ENCODE data around the gene KCNK16. TPM values are rescaled to one million over a fixed set of nuclear protein-coding genes. Genes with fewer than 3 reads are reported as not detected.

KCNK16 gene
- total and polyA plus RNA-seq, 2 donors (not counting 1 experiment from before 2014, with no cell fraction given), result not detected

DNA sequence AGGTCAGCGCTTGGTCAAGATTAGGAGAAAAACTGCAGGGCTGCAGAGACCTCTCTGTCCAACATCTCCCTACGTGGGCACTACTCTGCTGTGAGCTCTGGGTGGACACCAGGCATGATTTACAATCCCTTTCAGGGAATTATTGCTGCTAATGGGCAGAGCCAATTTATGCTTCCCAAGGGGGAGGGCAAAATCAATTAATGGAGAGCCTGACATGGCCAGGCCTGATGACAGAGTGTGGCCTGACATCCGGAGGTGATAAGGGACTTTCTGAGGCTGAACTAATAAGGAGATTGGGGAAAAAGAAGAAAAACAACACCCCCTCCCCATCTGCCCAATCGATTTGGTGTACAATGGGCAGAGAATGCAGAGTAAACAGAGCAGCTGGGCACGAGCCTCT is 5.0 kb upstream of the KCNK16 start:
- no peak overlapping the region for H2AFZ ChIP-seq (ENCODE audit: insufficient read depth, low read depth, low read length, poor library complexity, severe bottlenecking)
- WGBS (ENCODE audit: insufficient coverage), result 90% methylated on average over 2 of the region's 5 CpGs
- peaks cover 8% of the 10 kb centered on the region for H3K4me1 Mint-ChIP-seq
- ATAC-seq (ENCODE audit: low read depth) (no peak), DNase-seq (no peak)
- H3K27me3 ChIP-seq (replicated peaks in 1 of 4; ENCODE audit: control extremely low read depth in 1 of 4, control insufficient read depth in 3 of 4, insufficient read depth in 4 of 4, low read length in 3 of 4), result peaks cover 0 to 9% (median 0%) of the 10 kb centered on the region in 4 experiments
- H3K79me2 ChIP-seq (ENCODE audit: control insufficient read depth, insufficient read depth, low read length), result no peaks in the 10 kb centered on the region
- H3K27me3 Mint-ChIP-seq, result peaks cover 25% of the 10 kb centered on the region
- POLR2A ChIA-PET, result no interaction called here
- no peak for TF ChIP-seq EZH2 (IDR thresholded peaks at IDR 0.05; ENCODE audit: borderline replicate concordance, insufficient read depth, low read depth, low read length, poor library complexity, severe bottlenecking)
- TF ChIP-seq, protein P1, sequence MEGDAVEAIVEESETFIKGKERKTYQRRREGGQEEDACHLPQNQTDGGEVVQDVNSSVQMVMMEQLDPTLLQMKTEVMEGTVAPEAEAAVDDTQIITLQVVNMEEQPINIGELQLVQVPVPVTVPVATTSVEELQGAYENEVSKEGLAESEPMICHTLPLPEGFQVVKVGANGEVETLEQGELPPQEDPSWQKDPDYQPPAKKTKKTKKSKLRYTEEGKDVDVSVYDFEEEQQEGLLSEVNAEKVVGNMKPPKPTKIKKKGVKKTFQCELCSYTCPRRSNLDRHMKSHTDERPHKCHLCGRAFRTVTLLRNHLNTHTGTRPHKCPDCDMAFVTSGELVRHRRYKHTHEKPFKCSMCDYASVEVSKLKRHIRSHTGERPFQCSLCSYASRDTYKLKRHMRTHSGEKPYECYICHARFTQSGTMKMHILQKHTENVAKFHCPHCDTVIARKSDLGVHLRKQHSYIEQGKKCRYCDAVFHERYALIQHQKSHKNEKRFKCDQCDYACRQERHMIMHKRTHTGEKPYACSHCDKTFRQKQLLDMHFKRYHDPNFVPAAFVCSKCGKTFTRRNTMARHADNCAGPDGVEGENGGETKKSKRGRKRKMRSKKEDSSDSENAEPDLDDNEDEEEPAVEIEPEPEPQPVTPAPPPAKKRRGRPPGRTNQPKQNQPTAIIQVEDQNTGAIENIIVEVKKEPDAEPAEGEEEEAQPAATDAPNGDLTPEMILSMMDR (IDR thresholded peaks at IDR 0.05), result no peak
- no peak overlapping the region for H3K9ac ChIP-seq (ENCODE audit: low read length)
- H4K20me1 ChIP-seq (ENCODE audit: control insufficient read depth, insufficient read depth, low read length, poor library complexity, severe bottlenecking), result no peaks in the 10 kb centered on the region
- no peak overlapping the region for H3K4me3 ChIP-seq (ENCODE audit: control extremely low read depth in 1 of 5, extremely low read depth in 1 of 5, insufficient read depth in 1 of 5, low read depth in 2 of 5, low read length in 4 of 5)
- intact Hi-C loops (cut with micrococcal nuclease), result no loop called here
- CTCF ChIA-PET, result no interaction called here
- H3K9me3 Mint-ChIP-seq (ENCODE audit: insufficient read depth), result no peaks in the 10 kb centered on the region
- H3K27ac ChIP-seq (ENCODE audit: low read length in 2 of 2), result no peak overlapping the region
- no peaks in the 10 kb centered on the region for H3K9me3 ChIP-seq (ENCODE audit: control extremely low read depth in 1 of 3, control insufficient read depth in 2 of 3, insufficient read depth in 1 of 3, low read length in 2 of 3)
- peaks cover 0 to 10% of the 10 kb centered on the region in 2 donors for H3K4me1 ChIP-seq (ENCODE audit: control insufficient read depth in 2 of 2, insufficient read depth in 2 of 2, low read length in 2 of 2)
- H3K27ac Mint-ChIP-seq, result no peak overlapping the region
- H3K36me3 ChIP-seq (replicated peaks in 1 of 2; ENCODE audit: control extremely low read depth in 1 of 2, control insufficient read depth in 1 of 2, extremely low read depth in 1 of 2, insufficient read depth in 2 of 2, low read length in 1 of 2), result no peaks in the 10 kb centered on the region
- H3K4me2 ChIP-seq (replicated peaks; ENCODE audit: low read depth, low read length, poor library complexity, severe bottlenecking), result no peak overlapping the region
- H3K4me3 Mint-ChIP-seq, result no peak overlapping the region

DNA sequence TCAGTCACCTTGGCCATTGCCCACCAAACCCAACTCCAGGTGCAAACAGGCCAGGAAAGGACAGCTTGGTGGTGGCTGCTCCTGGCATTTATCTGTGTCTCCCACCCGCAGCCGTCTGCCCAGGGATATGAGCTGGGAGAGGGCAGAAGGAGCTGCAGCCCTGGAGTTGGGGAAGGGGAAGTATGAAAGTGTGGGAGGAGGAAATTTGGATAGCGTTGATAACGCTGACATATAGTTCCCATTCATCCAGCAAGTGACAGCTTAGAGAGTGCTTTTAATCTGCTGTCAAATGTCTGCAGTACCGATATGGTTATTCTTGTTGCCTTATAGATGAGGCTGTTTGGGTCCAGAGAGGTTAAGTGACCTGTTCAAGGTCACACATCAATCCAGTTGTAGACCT is 741 bp downstream of the KCNK16 start:
- Mint-ChIP-seq H3K27ac (no peak overlapping the region), H3K9me3 (ENCODE audit: insufficient read depth) (no peaks in the 10 kb centered on the region), H3K4me3 (no peak overlapping the region), H3K27me3 (peaks cover 32% of the 10 kb centered on the region), H3K4me1 (peaks cover 8% of the 10 kb centered on the region)
- Histone ChIP-seq H3K27ac (ENCODE audit: low read length in 2 of 2) (no peak overlapping the region), H4K20me1 (ENCODE audit: control insufficient read depth, insufficient read depth, low read length, poor library complexity, severe bottlenecking) (no peaks in the 10 kb centered on the region), H3K27me3 (replicated peaks in 1 of 4; ENCODE audit: control extremely low read depth in 1 of 4, control insufficient read depth in 3 of 4, insufficient read depth in 4 of 4, low read length in 3 of 4) (peaks cover 0 to 4% (median 0%) of the 10 kb centered on the region in 4 experiments), H3K9me3 (ENCODE audit: control extremely low read depth in 1 of 3, control insufficient read depth in 2 of 3, insufficient read depth in 1 of 3, low read length in 2 of 3) (peaks cover 0 to 4% (median 0%) of the 10 kb centered on the region in 3 donors), H3K79me2 (ENCODE audit: control insufficient read depth, insufficient read depth, low read length) (no peaks in the 10 kb centered on the region), H3K36me3 (replicated peaks in 1 of 2; ENCODE audit: control extremely low read depth in 1 of 2, control insufficient read depth in 1 of 2, extremely low read depth in 1 of 2, insufficient read depth in 2 of 2, low read length in 1 of 2) (no peaks in the 10 kb centered on the region), H3K4me2 (replicated peaks; ENCODE audit: low read depth, low read length, poor library complexity, severe bottlenecking) (no peak overlapping the region), H3K4me3 (ENCODE audit: control extremely low read depth in 1 of 5, extremely low read depth in 1 of 5, insufficient read depth in 1 of 5, low read depth in 2 of 5, low read length in 4 of 5) (no peak overlapping the region), H3K9ac (ENCODE audit: low read length) (no peak overlapping the region), H3K4me1 (ENCODE audit: control insufficient read depth in 2 of 2, insufficient read depth in 2 of 2, low read length in 2 of 2) (peaks cover 0 to 13% of the 10 kb centered on the region in 2 donors), H2AFZ (ENCODE audit: insufficient read depth, low read depth, low read length, poor library complexity, severe bottlenecking) (no peak overlapping the region)
- no peak for DNase-seq
- WGBS (ENCODE audit: insufficient coverage), result 35% methylated on average over 5 of the region's 5 CpGs
- ChIA-PET POLR2A (no interaction called here), CTCF (interaction anchor here (1.9 kb wide), 1 partner anchor 11 kb away, joined by 6 read pairs; no protein-coding TSS in a partner anchor)
- intact Hi-C loops (cut with micrococcal nuclease), result no loop called here
- ATAC-seq (ENCODE audit: low read depth), result no peak
- no peak for TF ChIP-seq EZH2 (IDR thresholded peaks at IDR 0.05; ENCODE audit: borderline replicate concordance, insufficient read depth, low read depth, low read length, poor library complexity, severe bottlenecking)
- TF ChIP-seq, protein P1 (IDR thresholded peaks at IDR 0.05), result no peak

All from B cell (primary cell).